Stimulated activated CD4-positive, alpha-beta T cell treated with anti-CD3 and anti-CD28 coated beads, TNF-alpha, amount 100 ng/mL, for 48 hours (primary cell): ENCODE measurements around the gene FXN.
"Not testable (repeated sequence)": the region's sequence is repeated elsewhere in the genome, so short reads cannot be mapped to it uniquely, and the experiment has no call there.

Experiments used
- DNase-seq, 3 donors: peaks; one replicate each; pipeline ENCODE4 v3.0.0-alpha.2; 2020; ENCODE audit warnings: low read depth in 3 of 3

The FXN gene

GRCh38 chr9:69066955-69067354 lies 31.4 kb downstream of the FXN start:
- no peak for DNase-seq

DNA sequence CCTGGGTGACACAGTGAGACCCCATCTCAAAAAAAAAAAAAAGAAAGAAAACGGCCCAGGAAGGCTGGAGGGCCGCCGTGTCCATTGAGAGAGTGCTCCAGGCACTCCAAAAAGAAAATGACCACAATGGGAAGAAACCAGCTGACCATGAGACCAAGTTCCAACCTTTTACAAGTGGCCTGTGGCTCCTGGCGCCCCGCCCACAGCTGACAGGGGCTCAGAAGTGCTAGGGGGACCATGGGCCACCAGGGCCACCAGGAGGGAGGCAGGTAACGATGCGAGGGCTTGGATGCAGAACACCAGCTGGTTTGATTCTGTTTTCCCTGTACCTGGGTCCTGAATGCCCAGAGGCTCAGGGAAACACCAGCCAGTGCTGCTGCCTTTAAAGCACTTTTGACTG lies 34.6 kb downstream of the FXN start:
- no peak for DNase-seq

DNA sequence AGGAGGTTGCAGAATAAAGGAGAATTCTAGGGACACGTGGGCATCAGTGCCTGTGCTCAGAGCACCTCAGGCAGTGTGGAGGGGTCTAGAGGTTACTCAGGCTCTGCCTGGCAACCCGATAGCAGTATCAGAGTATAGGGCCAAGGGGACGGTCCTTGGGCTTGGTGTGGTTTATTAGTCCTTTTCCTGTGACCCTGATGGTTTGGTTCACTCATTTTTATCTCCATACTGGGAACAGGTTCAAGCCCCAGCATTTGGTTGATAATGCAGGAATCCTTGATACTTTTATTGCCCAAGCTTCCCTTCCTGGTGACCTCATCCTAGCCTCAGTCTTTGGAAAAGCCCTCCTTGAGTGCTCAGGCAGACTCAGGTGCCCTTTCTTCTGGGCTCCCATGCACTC lies 35.5 kb downstream of the FXN start:
- no peak for DNase-seq

DNA sequence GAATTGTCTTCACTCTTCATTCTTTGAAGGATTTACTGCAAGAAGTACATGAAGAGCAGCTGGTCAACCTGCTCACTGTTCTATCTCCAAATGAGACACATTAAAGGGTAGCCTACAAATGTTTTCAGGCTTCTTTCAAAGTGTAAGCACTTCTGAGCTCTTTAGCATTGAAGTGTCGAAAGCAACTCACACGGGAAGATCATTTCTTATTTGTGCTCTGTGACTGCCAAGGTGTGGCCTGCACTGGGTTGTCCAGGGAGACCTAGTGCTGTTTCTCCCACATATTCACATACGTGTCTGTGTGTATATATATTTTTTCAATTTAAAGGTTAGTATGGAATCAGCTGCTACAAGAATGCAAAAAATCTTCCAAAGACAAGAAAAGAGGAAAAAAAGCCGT lies 37.6 kb downstream of the FXN start:
- no peak for DNase-seq

DNA sequence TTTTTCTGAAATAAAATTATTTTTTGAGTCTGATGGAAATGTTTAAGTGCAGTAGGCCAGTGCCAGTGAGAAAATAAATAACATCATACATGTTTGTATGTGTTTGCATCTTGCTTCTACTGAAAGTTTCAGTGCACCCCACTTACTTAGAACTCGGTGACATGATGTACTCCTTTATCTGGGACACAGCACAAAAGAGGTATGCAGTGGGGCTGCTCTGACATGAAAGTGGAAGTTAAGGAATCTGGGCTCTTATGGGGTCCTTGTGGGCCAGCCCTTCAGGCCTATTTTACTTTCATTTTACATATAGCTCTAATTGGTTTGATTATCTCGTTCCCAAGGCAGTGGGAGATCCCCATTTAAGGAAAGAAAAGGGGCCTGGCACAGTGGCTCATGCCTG lies 39.2 kb downstream of the FXN start:
- DNase-seq = no peak

DNA sequence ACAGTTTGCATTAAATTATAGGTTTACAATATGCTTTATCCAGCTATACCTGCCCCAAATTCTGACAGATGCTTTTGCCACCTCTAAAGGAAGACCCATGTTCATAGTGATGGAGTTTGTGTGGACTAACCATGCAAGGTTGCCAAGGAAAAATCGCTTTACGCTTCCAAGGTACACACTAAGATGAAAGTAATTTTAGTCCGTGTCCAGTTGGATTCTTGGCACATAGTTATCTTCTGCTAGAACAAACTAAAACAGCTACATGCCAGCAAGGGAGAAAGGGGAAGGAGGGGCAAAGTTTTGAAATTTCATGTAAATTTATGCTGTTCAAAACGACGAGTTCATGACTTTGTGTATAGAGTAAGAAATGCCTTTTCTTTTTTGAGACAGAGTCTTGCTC lies 41.0 kb downstream of the FXN start:
- no peak for DNase-seq

- DNase-seq = no peak
Measured at GRCh38 chr9:69078069-69078468, 42.5 kb downstream of the FXN start.

- no peak for DNase-seq
Measured at GRCh38 chr9:69078581-69078980, 43.0 kb downstream of the FXN start.

- DNase-seq = no peak
Measured at GRCh38 chr9:69079186-69079585, 43.6 kb downstream of the FXN start.

DNA sequence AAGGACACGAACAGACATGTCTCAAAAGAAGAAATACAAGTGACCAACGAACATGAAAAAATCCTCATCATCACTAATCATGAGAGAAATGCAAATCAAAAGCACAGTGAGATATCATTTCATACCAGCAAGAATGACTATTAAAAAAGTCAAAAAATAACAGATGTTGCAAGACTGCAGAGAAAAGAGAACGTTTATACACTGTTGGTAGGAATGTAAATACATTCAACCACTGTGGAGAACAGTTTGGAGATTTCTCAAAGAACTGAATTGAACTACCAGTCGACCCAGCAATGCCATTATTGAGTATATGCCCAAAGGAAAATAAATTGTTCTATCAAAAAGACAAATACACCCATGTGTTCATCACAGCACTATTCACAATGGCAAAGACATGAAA lies 45.7 kb downstream of the FXN start:
- no peak for DNase-seq

- DNase-seq = no peak
Measured at GRCh38 chr9:69083321-69083720, 47.8 kb downstream of the FXN start.

- DNase-seq = no peak
Measured at GRCh38 chr9:69085569-69086283, 50.2 kb downstream of the FXN start.

- no peak for DNase-seq
Measured at GRCh38 chr9:69086312-69086711, 50.8 kb downstream of the FXN start.

DNA sequence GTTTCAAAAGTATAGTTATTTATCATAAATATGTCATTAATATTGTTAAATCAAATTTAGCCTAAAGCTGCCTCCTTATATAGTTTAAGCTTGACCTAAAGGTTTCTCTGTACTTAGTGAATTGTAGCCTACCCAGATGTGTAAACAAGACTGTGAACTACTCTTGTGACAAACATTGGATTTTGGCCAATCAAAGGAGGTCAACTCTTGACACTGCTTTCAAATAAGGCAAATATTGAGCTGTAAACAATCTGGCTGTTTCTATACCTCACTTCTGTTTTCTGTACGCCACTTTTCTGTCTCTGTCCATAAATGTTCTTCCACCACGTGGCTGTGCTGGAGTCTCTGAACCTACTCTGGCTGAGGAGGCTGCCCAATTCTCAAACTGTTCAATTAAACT lies 51.2 kb downstream of the FXN start:
- no peak for DNase-seq

- DNase-seq = no peak
Measured at GRCh38 chr9:69089082-69089481, 53.5 kb downstream of the FXN start.

- no peak for DNase-seq
Measured at GRCh38 chr9:69089491-69089890, 53.9 kb downstream of the FXN start.

GRCh38 chr9:69090140-69090750 lies 54.7 kb downstream of the FXN start:
- no peak for DNase-seq

DNA sequence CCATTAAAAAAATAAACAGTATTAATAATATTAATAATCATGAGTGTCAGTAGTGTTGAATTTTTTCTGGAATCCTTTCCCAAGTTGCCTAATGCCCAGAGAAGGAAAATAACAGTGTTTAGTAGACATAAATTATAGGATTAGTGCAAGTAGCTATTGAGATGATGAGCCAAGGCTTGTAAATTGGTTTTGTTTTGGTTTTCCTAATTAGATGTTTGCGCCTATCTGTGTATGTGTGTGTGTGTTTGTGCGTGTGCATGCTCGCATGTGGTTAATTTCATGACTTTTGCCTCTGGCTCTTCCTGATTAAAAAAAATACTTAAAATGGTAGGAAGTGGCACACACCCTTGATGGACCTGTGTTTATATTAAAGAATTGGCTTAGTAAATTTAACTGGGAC lies 55.4 kb downstream of the FXN start:
- no peak for DNase-seq

- no peak for DNase-seq
Measured at GRCh38 chr9:69093471-69094103, 58.0 kb downstream of the FXN start.

GRCh38 chr9:69094361-69095135 lies 59.0 kb downstream of the FXN start:
- not testable (repeated sequence) for DNase-seq

GRCh38 chr9:69097064-69097463 lies 61.5 kb downstream of the FXN start:
- DNase-seq = no peak

DNA sequence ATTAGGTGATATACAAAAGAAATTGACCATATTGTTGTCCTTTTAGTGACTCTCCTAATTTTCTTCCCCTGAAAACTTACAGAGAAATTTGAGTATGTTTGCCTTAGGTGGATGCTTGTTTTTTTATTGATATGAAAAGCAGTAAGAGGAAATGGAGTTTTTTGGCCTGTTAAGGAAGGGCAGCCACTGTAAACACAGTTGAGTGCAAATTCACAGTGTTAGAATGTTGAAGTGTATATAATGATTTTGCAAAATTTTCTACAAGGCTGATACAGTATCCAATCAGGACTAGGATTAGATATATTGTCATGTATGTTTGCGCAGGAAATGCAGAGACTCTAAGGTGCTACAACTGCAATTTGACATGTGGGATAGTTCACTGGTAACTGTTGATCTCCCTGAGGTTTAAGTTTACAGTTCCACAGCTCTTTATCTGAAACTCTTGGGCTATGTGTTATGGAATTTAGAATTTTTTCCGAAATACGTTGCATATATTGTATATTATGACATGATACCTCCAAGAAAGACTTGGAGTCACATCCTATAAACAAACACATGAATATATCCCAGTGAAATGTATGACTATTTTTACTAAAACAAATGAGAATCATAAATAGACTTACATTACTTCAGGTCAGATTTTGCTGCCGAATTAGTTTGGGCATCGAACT lies 62.5 kb downstream of the FXN start:
- DNase-seq = no peak
